NK-92 (cell line): Measurements from ENCODE around the gene SRP19.
"Not testable (repeated sequence)": the region's sequence is repeated elsewhere in the genome, so short reads cannot be mapped to it uniquely, and the experiment has no call there.

ENCODE experiments used
- DNase-seq: peaks from one replicate; lab custom pipeline; 2025; ENCODE audit not compliant: unreplicated experiment; lab: John Stamatoyannopoulos, UW

SRP19 gene

GRCh38 chr5:112869948-112870347, 8.9 kb downstream of the SRP19 start:
- no peak for DNase-seq

- DNase-seq, result no peak
These were observed 9.9 kb downstream of the SRP19 start for GRCh38 chr5:112870966-112871365.

GRCh38 chr5:112876362-112876761, 15.3 kb downstream of the SRP19 start:
- no peak for DNase-seq

- DNase-seq, result no peak
These were observed 17.0 kb downstream of the SRP19 start for GRCh38 chr5:112878101-112878500.

- no peak for DNase-seq
These were observed 17.7 kb downstream of the SRP19 start for GRCh38 chr5:112878760-112879159.

GRCh38 chr5:112880219-112880964, 19.3 kb downstream of the SRP19 start:
- no peak for DNase-seq

GRCh38 chr5:112883192-112883591, 22.1 kb downstream of the SRP19 start:
- no peak for DNase-seq

- no peak for DNase-seq
These were observed 23.9 kb downstream of the SRP19 start for GRCh38 chr5:112885001-112885400.

GRCh38 chr5:112886975-112887374, 25.9 kb downstream of the SRP19 start:
- no peak for DNase-seq

GRCh38 chr5:112892066-112892465, 31.0 kb downstream of the SRP19 start:
- DNase-seq, result not testable (repeated sequence)

- no peak for DNase-seq
These were observed 31.7 kb downstream of the SRP19 start for GRCh38 chr5:112892776-112893175.

GRCh38 chr5:112895682-112896081, 34.6 kb downstream of the SRP19 start:
- no peak for DNase-seq

GRCh38 chr5:112902561-112902960, 41.5 kb downstream of the SRP19 start:
- DNase-seq, result no peak

GRCh38 chr5:112904996-112905395, 43.9 kb downstream of the SRP19 start:
- not testable (repeated sequence) for DNase-seq

- DNase-seq, result no peak
These were observed 45.5 kb downstream of the SRP19 start for GRCh38 chr5:112906637-112907036.

- DNase-seq, result no peak
These were observed 46.1 kb downstream of the SRP19 start for GRCh38 chr5:112907166-112907631.

GRCh38 chr5:112908854-112909253, 47.8 kb downstream of the SRP19 start:
- DNase-seq, result no peak

- DNase-seq, result no peak
These were observed 49.4 kb downstream of the SRP19 start for GRCh38 chr5:112910529-112910928.

- DNase-seq, result no peak
These were observed 53.5 kb downstream of the SRP19 start for GRCh38 chr5:112914584-112914983.

GRCh38 chr5:112915831-112916230, 54.7 kb downstream of the SRP19 start:
- no peak for DNase-seq

GRCh38 chr5:112917453-112917995, 56.4 kb downstream of the SRP19 start:
- no peak for DNase-seq

- no peak for DNase-seq
These were observed 57.0 kb downstream of the SRP19 start for GRCh38 chr5:112918136-112918535.

- DNase-seq, result no peak
These were observed 57.6 kb downstream of the SRP19 start for GRCh38 chr5:112918679-112919078.
